ENCODE results near the gene KIF1A.
"Not testable (repeated sequence)": the region's sequence is repeated elsewhere in the genome, so short reads cannot be mapped to it uniquely, and the experiment has no call there.

KIF1A gene

DNA sequence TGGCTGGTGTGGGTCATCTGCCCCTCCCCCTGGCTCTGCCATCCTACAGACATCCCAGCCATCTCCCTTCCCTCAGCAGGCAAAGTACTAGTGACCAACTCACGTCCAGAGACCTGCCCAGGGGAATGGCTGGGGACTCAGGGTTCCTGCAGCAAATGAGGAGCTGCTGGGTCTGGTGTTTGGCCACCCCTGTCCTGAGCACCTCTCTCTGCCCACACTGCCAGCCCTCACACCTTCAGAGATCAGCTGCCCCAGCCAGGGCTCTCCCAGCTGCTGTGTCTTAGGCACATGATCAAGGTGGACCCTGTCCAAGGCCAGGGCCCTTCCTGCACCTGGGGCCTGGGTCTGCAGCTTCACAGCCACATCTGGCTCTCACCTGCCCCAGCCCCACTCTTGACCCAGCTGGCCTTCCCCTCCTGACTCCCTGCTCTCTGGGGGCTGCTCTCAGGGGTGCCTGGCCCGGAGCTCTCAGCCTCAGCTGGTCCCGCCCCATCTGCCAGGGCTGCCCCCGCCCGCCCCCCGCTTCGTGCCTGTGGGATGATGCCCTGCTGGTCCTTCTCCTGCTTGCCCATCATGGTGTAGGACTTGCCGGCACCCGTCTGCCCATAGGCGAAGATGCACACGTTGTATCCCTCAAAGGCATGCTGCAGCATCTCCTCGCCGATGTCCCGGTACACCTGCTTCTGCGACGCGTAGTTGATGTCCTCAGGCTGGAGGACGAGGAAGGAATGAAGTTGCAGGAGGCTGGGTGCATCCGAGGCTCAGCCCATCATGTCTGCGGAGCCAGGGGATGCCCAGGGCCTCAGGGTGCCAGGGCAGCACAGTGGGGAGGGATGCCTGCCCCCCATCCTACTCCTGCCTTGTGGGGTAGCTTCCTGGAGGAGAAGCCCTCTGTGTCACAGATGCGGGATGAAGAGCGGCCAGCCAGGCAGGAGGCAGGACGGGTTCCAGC is 32.2 kb downstream of the KIF1A start:
- no peak for DNase-seq (ENCODE audit: low spot score)

- no peak for DNase-seq (ENCODE audit: low spot score)
These were observed 33.1 kb downstream of the KIF1A start for GRCh38 chr2:240786871-240787311.

- DNase-seq (ENCODE audit: low spot score), result no peak
These were observed 33.6 kb downstream of the KIF1A start for GRCh38 chr2:240786355-240786841.

DNA sequence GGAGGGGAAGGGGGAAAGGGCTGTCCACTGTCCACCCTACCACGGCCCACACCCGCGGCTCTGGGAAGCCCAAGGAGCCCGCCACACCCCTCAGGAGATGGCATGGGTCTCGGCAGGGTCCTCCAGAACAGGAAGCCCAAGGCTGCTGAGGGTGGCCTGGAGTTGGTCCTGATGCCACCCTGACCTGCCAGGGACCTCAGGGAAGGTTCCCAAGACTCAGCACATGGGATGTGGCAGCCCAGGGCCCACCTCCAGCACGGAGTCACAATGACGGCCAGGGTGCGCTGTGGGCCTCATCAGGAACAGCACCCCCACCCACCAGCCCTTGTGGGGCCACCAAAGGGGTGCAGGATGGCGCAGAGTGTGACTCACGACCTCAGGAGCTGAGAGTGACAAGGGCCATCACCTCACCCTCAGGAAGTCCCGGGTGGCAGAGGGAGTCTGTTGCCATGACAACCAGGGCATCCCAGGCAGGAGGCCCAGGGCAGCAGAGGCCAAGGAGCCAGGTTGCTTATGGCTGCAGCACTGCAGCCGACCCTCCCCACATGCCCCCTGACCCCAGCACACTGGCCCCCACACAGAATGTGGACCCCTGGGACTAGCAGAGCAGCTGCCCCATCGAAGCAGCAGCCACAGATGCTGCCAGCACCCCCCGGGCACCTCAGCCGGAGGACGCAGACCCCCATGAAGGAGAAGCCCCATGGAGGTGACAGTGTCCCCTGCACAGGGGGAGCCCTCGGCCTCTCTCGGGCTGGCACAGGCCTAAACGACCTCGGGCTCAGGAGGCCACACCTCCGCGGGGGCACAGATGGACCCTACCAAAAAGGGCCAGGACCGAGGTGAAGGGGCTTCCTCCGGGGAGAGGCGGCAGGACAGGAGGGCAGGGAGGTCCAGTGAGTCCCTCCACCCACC is 34.3 kb downstream of the KIF1A start:
- DNase-seq (ENCODE audit: low spot score), result no peak

- no peak for DNase-seq (ENCODE audit: low spot score)
These were observed 35.2 kb downstream of the KIF1A start for GRCh38 chr2:240784629-240785423.

DNA sequence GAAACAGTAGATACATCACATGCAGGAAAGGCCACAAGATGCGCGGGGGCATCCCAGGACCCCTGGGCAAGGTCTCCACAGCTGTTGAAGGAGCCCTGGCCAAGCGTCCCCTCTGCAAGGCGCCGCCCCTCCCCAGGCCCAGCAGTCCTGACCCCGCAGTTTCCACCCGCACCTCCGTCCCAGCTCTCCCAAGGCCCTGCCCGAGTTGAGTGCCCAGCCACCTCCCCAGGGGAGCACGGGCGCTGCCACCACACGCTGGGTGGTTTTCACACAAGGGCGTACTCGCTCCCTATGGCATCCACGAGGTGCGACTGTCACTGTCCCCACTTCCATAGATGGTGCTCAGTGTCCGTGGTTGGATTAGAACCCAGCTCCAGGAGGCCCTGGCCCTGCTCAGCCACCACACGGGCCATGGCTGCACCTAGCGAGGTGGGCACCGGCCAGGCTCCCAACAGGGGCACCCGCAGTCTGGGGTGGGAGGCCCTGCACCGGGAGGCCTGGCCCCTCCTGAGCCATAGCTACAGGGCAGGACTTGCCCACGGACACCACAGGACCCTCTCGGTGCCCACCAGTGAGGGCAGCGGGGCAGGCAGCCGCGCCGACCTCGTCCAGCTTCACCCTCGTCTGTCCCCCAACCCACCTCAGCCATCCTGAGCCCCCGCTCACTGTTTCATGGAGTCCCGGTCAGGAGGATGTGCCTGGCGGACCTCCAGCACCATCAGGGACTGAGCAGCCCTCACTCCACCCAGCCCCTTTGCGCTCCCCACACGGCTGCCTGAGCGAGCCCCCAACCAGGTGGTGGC is 36.0 kb downstream of the KIF1A start:
- DNase-seq (ENCODE audit: low spot score), result no peak

DNA sequence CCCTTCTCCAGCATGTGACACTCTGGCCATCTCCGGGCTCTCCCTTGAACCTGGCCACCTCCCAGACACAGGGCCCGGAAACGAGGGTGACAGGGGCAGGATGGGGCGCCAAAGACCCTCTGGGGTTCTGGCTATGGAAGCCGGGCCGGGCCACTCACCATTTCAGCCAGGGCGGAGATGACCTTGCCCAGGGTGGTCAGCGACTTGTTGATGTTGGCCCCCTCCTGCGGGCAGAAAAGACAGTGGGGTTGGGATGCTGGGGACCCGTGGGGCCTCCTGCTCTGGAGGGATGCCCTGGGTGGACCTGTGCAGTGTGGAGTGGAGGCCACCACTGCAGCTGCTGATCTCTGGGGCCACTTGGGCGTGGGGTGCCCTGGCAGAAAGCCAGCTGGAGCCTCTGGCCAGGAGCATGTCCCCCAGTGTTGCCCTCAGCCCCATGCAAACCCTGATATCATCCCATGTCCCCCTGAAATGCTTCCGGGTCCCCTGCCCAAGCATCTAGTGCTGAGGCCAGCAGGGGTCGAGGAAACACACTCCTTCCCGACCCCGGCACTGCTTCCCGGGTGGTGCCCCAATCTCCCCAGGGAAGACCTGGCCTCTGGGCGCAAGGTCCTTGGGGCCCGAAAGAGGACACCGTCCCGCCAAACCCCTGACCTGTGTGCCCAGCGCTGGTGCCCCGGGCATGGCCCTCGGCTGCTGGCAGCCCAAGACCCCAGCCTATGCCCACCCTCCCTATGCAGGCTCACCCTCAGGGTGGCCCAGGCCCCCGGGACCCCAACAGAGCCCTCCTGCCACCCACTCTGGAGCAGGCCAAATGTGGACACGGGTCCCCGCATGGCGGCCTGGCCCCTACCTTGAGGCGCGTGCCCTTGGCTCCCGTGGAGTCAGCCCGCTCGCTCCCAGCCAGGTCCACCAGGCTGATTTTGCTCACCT is 36.9 kb downstream of the KIF1A start:
- no peak for DNase-seq (ENCODE audit: low spot score)

DNA sequence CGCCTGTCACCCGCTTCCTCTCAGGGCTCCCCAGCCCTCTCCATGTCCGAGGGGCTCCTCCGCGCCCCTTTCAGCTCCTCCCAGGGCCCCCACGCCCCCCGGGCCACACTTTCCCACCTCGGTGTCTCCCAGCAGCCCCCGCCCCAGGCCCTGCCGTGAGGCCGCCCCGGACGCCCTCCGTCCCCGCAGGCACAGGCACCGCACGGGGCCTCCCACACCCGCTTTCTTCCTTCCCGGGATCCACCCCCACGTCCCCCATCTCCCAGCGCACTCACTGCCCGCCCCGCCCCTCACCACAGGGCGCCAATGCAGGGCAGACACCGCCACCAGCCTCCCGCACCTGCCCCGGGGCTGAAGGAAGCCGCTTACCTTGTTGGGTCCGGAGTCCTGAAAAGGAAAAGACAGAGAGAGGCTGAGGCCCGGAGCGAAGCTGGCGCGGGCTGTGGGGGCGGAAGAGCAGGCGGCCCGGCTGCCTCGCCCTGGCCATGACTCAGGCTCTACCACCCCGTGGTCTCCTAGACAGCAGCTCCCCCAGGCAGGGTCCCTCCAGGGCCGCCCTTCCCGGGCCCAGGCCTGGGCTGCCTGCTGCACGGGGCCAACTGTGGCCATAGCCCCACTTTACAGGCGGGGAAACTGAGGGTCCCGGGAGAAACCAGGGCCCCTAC is 37.7 kb downstream of the KIF1A start:
- no peak for DNase-seq (ENCODE audit: low spot score)

DNA sequence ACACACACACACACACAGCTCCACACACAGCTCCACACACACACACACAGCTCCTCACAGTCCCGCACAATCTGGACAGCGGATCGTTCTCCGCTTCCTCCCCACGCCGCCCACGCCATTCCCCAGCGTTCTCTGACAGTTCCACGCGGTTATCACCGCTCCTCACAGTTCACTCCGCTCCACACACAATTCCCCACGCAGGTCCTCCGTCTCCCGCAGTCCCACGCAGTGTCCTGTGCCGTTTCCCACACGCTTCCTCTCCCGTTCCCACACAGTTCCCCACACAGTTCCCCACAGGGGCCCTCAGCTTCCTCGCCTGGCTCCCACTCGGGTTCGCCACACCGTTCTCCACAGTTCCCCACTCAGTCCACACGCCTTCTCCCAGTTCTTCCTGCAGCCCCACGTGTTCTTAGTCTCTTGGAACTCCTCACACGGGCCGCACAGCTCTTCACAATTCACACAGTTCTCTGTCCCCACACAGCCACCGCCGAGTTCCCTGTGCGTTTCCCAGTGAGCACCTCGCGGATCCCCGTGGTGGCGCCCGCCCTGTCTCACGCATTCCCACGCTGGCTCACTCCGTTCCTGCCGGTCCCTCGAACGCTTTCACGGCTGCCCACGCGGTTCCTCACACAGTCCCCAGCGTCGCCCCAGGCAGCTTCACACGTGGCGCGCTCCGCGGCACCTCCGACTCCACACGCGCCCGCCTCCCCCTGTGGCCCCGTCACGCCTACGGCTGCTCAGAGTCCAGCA is 38.4 kb downstream of the KIF1A start:
- DNase-seq (ENCODE audit: low spot score), result no peak

DNA sequence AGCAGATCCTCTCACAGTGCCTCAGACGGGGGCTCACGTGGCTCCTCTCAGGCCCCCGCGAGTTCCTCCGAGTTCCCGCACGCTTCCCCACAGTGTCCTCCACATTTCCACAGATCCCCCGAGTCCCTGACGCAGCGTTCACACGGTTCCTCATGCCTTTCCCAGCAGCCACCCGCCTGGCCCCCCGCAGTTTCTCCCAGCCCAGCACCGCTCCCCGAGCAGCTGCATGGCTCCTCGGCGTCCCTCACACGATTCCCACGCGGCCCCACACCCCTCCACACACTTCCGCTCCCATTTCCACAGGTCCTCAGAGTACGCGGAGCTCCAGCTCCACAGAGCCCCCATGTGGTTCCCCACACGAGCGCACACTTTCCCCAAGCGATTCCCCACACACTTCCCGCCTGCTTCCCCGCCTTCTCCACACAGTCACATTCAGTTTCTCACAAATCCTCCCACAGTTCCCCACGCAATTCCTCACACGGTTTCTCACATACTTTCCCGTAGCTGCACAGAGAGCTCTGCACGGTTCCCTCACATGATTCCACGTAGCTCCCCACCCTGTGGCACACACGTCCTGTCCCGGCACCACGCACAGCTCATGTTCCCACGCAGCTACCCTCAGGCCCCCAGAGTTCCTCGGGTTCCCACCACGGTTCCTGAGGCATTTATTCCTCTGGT is 39.9 kb downstream of the KIF1A start:
- no peak for DNase-seq (ENCODE audit: low spot score)

DNA sequence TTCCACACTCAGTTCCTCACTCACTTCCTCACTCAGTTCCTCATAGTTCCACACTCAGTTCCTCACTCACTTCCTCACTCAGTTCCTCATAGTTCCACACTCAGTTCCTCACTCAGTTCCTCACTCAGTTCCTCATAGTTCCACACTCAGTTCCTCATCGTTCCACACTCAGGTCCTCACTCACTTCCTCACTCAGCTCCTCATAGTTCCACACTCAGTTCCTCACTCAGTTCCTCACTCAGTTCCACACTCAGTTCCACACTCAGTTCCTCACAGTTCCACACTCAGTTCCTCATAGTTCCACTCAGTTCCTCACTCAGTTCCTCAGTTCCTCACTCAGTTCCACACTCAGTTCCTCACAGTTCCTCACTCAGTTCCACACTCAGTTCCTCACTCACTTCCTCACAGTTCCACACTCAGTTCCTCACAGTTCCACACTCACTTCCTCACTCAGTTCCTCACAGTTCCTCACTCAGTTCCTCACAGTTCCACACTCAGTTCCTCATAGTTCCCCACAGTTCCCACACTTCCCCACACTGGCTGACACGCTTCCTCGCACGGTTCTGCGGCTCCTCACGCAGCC is 40.7 kb downstream of the KIF1A start:
- not testable (repeated sequence) for DNase-seq (ENCODE audit: low spot score)

DNA sequence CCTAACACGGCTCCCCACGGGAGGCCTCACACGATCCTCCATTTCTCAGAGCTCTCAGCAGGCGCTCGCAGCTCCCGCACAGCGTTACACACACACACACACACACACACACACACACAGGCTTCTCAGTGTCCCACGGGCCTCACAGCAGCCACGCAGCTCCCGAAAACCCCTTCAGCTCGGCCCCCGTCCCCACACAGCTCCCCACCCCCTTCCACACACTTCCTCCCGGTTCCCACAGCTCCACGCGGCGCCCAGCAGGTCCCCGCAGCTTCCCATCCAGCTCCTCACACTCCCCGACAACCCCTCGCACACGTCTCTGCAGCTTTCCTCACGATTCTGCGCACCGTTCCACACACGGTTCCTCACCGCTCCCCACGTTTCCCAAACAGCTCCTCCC is 41.6 kb downstream of the KIF1A start:
- no peak for DNase-seq (ENCODE audit: low spot score)

DNA sequence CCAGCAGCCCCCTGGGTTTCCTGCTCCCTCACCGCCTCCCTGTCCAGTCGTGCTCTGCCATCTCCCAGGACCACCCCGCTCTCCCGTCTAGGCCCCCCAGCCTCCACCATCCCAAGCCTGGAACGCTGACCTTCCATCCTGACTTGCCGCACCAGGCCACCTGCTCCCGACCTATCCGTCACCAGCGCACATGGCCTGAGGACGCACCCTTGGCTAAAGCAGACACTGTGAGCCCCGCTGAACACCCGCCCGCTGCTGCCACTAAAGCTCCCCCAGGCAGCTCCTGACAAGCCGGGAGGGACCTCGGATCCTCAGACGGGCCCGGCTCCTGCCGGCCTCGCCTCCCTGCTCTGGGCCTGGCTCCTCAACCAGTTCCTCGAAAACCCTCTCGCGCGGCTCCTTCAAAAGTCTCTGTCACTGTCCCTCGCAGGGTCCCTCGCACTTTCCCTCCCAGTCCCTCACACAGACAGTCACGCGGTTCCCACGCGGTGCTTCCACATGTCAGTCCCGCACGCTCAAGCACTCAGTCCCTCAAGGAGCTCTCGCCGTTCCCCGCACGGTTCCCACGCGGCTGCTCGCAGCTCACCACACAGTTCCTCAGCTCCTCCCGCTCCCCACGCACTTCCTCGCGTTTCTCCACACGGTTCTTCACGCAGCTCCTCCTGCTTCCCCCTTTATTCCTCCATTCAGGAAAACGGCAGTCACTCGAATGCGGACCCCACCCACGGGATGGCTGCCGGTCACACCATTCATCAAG is 42.4 kb downstream of the KIF1A start:
- DNase-seq (ENCODE audit: low spot score), result no peak

GRCh38 chr2:240775905-240776304 is 44.1 kb downstream of the KIF1A start:
- no peak for DNase-seq (ENCODE audit: low spot score)

DNA sequence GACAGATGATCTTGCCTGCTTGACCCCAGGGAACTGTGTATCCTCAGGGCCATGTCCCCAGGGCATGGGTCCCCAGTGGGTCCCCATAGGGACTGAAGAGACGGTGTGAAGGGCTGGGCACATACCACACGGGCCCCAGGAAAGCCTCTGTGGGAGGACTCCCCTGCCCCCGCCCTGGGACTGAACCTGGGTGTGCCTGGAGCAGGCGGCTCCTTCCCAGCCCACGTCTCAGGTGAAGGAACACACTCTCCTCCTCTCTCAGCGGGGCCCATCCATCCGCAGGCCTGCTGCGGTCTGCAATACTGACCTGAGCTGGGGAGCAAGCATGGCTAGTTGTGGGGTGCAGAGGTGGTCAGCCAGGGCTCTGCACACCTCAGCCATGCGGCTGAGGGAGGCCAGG is 45.2 kb downstream of the KIF1A start:
- no peak for DNase-seq (ENCODE audit: low spot score)

GRCh38 chr2:240769096-240769495 is 50.9 kb downstream of the KIF1A start:
- no peak for DNase-seq (ENCODE audit: low spot score)

DNA sequence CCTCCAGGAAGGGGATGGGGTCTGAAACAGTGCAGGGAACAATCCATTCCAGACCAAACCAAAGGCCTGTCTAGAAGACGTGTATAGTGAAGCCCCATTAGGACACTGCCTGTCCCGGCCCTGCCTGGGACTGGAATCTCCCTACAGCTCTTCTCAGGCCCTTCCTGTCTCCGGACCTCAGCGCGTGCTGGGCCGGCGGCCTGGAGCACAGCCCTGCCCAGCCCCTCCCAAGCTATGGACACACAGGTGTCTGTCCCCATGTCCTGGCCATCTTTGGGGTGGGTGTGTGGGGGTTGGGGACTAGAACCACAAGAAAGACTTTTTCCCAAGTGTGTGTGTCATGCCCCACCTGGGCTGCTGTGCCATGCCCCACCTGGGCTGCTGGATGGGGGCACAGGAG is 51.8 kb downstream of the KIF1A start:
- no peak for DNase-seq (ENCODE audit: low spot score)

All from RKO (cell line).